Erythroblast (primary cell): ENCODE results near the gene LONRF2.

Source experiments
- GATA1 ChIP-seq: IDR thresholded peaks from 2 replicates; pipeline ENCODE4 v1.6.1; 2011; ENCODE audit warnings: low read depth, mild to moderate bottlenecking, control low read depth, low read length, moderate library complexity
- POLR2A ChIP-seq: IDR thresholded peaks from 2 replicates; pipeline ENCODE4 v1.6.1; 2011; ENCODE audit warnings: mild to moderate bottlenecking, low read length

DNA sequence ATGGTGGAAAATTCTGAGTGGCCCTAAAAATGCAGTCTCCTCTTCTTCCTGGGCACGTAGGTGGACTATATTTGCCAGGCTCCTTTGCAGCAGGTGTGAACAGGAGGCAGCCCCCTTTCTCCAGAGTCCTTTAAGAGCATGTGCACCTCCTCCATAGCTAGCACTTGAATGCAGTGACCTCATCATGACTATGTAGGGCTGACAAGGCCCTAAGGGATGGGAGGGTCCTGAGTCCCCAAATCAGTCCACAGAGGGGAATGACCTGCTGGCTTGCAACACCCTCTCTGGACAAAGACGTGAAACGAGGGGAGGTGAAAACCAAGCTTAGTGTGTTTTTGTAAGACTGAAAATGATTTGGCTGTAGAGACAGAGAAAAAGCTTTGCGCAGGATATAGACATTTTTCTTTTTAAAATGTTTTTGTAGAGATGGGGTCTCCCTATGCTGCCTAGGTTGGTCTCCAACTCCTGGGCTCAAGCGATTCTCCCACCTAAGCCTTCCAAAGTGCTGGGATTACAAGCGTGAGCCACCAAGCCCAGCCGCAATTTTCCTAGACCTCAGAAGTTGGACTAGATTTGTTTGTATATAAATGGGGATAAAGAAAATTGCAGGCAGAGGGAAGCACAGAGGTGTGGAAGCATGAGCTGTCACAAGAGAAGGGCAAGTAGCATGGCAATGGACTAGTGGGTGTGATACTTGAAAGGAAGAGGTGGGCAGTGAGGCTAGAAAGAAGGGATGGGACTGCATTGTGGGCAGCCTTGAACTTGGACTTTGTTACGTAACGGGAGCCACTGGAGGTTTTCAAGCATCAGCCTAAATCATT lies 28.8 kb downstream of the LONRF2 start:
- TF ChIP-seq POLR2A (no peak), GATA1 (no peak)
